HEK293T (cell line): Measurements from ENCODE around the gene JAZF1.

Experiments
- CTCF ChIA-PET: fragments of 350-600 bp; formaldehyde crosslinking; extraction: SDS; loops from one replicate; lab custom pipeline; 2021; ENCODE audit warnings: antibody characterized with exemption, inconsistent platforms; lab: Yijun Ruan, JAX
- POLR2A ChIA-PET: fragments of 350-600 bp; formaldehyde crosslinking; extraction: SDS; loops from one replicate; lab custom pipeline; 2020; ENCODE audit warnings: antibody characterized with exemption, inconsistent platforms; lab: Yijun Ruan, JAX
- DNase-seq: peaks from one replicate; pipeline ENCODE4 v3.0.0; 2012; ENCODE audit warnings: mixed read lengths; ENCODE audit errors: extremely low spot score
- ARNT ChIP-seq: fragments of 450-650 bp; IDR thresholded peaks from 2 replicates; pipeline ENCODE4 v1.6.1; 2017; ENCODE audit warnings: mild to moderate bottlenecking
- BHLHE40 ChIP-seq: fragments of 450-650 bp; IDR thresholded peaks from 2 replicates; pipeline ENCODE4 v1.6.1; 2016; ENCODE audit warnings: mild to moderate bottlenecking, moderate library complexity, borderline replicate concordance
- CTBP1 ChIP-seq: fragments of 450-650 bp; IDR thresholded peaks from 2 replicates; pipeline ENCODE4 v1.6.1; 2016; ENCODE audit warnings: borderline replicate concordance
- ELF4 ChIP-seq: fragments of 450-650 bp; IDR thresholded peaks from 2 replicates; pipeline ENCODE4 v1.6.1; 2017; ENCODE audit warnings: antibody characterized with exemption
- FOXA1 ChIP-seq: fragments of 450-650 bp; IDR thresholded peaks from 2 replicates; pipeline ENCODE4 v1.6.1; 2016; ENCODE audit warnings: mild to moderate bottlenecking
- FOXK2 ChIP-seq: fragments of 450-650 bp; IDR thresholded peaks from 2 replicates; pipeline ENCODE4 v1.6.1; 2016; ENCODE audit warnings: mild to moderate bottlenecking
- FOXM1 ChIP-seq: fragments of 450-650 bp; IDR thresholded peaks from 2 replicates; pipeline ENCODE4 v1.6.1; 2017; ENCODE audit warnings: mild to moderate bottlenecking, borderline replicate concordance
- HDGF ChIP-seq: fragments of 450-650 bp; IDR thresholded peaks from 2 replicates; pipeline ENCODE4 v1.6.1; 2017; ENCODE audit warnings: antibody characterized with exemption, borderline replicate concordance
- L3MBTL2 ChIP-seq: fragments of 450-650 bp; conservative IDR thresholded peaks from 2 replicates; pipeline ENCODE4 v1.6.1; 2016; ENCODE audit warnings: mild to moderate bottlenecking
- LEF1 ChIP-seq: fragments of 450-650 bp; IDR thresholded peaks from 2 replicates; pipeline ENCODE4 v1.6.1; 2017; ENCODE audit warnings: mild to moderate bottlenecking, borderline replicate concordance
- NFRKB ChIP-seq: fragments of 450-650 bp; IDR thresholded peaks from 2 replicates; pipeline ENCODE4 v1.6.1; 2016; ENCODE audit warnings: mild to moderate bottlenecking, moderate library complexity
- PKNOX1 ChIP-seq: fragments of 450-650 bp; IDR thresholded peaks from 2 replicates; pipeline ENCODE4 v1.6.1; 2016
- SP1 ChIP-seq: fragments of 450-650 bp; IDR thresholded peaks from 2 replicates; pipeline ENCODE4 v1.6.1; 2017
- SUZ12 ChIP-seq: fragments of 450-650 bp; IDR thresholded peaks from 2 replicates; pipeline ENCODE4 v1.6.1; 2016; ENCODE audit warnings: mild to moderate bottlenecking
- TARDBP ChIP-seq: fragments of 450-650 bp; IDR thresholded peaks from 2 replicates; pipeline ENCODE4 v1.6.1; 2016
- ZNF384 ChIP-seq: fragments of 450-650 bp; IDR thresholded peaks from 2 replicates; pipeline ENCODE4 v1.6.1; 2016

JAZF1 gene

GRCh38 chr7:27972276-27972675 is 208.3 kb downstream of the JAZF1 start:
- no peak for DNase-seq
- ChIA-PET CTCF (no interaction called here), POLR2A (no interaction called here)
- TF ChIP-seq FOXK2 (no peak), NFRKB (no peak), PKNOX1 (no peak), SP1 (no peak), FOXA1 (no peak), HDGF (no peak)

GRCh38 chr7:27971171-27971812 is 209.3 kb downstream of the JAZF1 start:
- no peak for DNase-seq
- TF ChIP-seq SP1, result no peak
- no peak for TF ChIP-seq HDGF
- TF ChIP-seq ZNF384, result no peak
- TF ChIP-seq CTBP1, result no peak
- TF ChIP-seq PKNOX1, result no peak
- TF ChIP-seq LEF1, result no peak
- POLR2A ChIA-PET, result no interaction called here
- CTCF ChIA-PET, result interaction anchor here (0.7 kb wide), 1 partner anchor 49 kb away, joined by 3 read pairs; no protein-coding TSS in a partner anchor

- TF ChIP-seq ZNF384 (no peak), CTBP1 (no peak), HDGF (no peak), FOXK2 (no peak), PKNOX1 (no peak), LEF1 (no peak), BHLHE40 (no peak), NFRKB (no peak), ELF4 (no peak), SP1 (no peak), ARNT (no peak), FOXM1 (no peak), SUZ12 (no peak)
- ChIA-PET POLR2A (no interaction called here), CTCF (no interaction called here)
- DNase-seq, result no peak
These were observed 210.2 kb downstream of the JAZF1 start for GRCh38 chr7:27970350-27970749.

- ChIA-PET POLR2A (no interaction called here), CTCF (no interaction called here)
- TF ChIP-seq NFRKB (no peak), PKNOX1 (no peak), FOXA1 (no peak), FOXK2 (no peak), FOXM1 (no peak), ZNF384 (no peak), BHLHE40 (no peak), LEF1 (no peak), CTBP1 (no peak), ELF4 (no peak), HDGF (no peak), TARDBP (no peak), SP1 (no peak), ARNT (no peak), L3MBTL2 (no peak), SUZ12 (no peak)
- no peak for DNase-seq
These were observed 211.2 kb downstream of the JAZF1 start for GRCh38 chr7:27969346-27969745.

- DNase-seq, result no peak
- ChIA-PET POLR2A (no interaction called here), CTCF (no interaction called here)
- no peak for TF ChIP-seq LEF1
- no peak for TF ChIP-seq BHLHE40
- no peak for TF ChIP-seq FOXA1
- no peak for TF ChIP-seq L3MBTL2
These were observed 213.0 kb downstream of the JAZF1 start for GRCh38 chr7:27967639-27968038.

- TF ChIP-seq LEF1 (no peak), L3MBTL2 (no peak), BHLHE40 (no peak), FOXK2 (no peak), FOXM1 (no peak), FOXA1 (no peak), NFRKB (no peak), PKNOX1 (no peak), ZNF384 (no peak), ELF4 (no peak), TARDBP (no peak), SP1 (no peak), HDGF (no peak), ARNT (no peak)
- ChIA-PET CTCF (no interaction called here), POLR2A (no interaction called here)
- DNase-seq, result no peak
These were observed 214.3 kb downstream of the JAZF1 start for GRCh38 chr7:27966219-27966780.
